Stimulated activated CD8-positive, alpha-beta memory T cell treated with anti-CD3 and anti-CD28 coated beads, Interleukin-15, amount 100 ng/mL, for 24 hours (primary cell): ENCODE data around the gene STAP1.
"Not testable (repeated sequence)": the region's sequence is repeated elsewhere in the genome, so short reads cannot be mapped to it uniquely, and the experiment has no call there.

Experiments
- DNase-seq: peaks from one replicate; pipeline ENCODE4 v3.0.0-alpha.2; 2020; ENCODE audit warnings: low read depth

STAP1 gene

GRCh38 chr4:67624939-67625338, 66.4 kb downstream of the STAP1 start:
- no peak for DNase-seq

- DNase-seq, result no peak
Measured at GRCh38 chr4:67632492-67632891, 74.0 kb downstream of the STAP1 start.

- no peak for DNase-seq
Measured at GRCh38 chr4:67634741-67635140, 76.2 kb downstream of the STAP1 start.

- DNase-seq, result no peak
Measured at GRCh38 chr4:67635331-67635730, 76.8 kb downstream of the STAP1 start.

GRCh38 chr4:67636978-67637377, 78.5 kb downstream of the STAP1 start:
- not testable (repeated sequence) for DNase-seq

- DNase-seq, result no peak
Measured at GRCh38 chr4:67638136-67638535, 79.6 kb downstream of the STAP1 start.

GRCh38 chr4:67651536-67651935, 93.0 kb downstream of the STAP1 start:
- DNase-seq, result no peak
